SU-DHL-6 (cell line): Measurements from ENCODE around the gene DCAF7.

Experiments
- CTCF ChIP-seq: fragments of 200-600 bp; sonication (generic); IDR thresholded peaks from one replicate; pipeline ENCODE4 v1.5.1; 2017; ENCODE audit warnings: antibody characterized with exemption, mild to moderate bottlenecking, low read length, moderate library complexity; ENCODE audit not compliant: insufficient read depth, poor library complexity, severe bottlenecking
- EZH2phosphoT487 ChIP-seq: fragments of 200-600 bp; sonication (generic), shearing (Covaris generic); conservative IDR thresholded peaks from 2 replicates; pipeline ENCODE4 v1.6.1; 2018; ENCODE audit warnings: mild to moderate bottlenecking, antibody characterized with exemption, low read length, moderate library complexity, mixed read lengths

DNA sequence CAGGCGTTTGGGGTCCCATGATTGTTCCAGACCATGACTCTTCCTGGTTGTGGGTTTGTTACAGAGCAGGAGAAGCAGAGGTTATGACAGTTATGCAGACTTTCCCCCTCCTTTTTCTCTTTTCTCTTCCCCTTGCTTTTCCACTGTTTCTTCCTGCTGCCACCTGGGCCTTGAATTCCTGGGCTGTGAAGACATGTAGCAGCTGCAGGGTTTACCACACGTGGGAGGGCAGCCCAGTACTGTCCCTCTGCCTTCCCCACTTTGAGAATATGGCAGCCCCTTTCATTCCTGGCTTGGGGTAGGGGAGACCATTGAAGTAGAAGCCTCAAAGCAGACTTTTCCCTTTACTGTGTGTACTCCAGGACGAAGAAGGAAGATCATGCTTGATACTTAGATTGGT is 42.5 kb downstream of the DCAF7 start:
- TF ChIP-seq CTCF: no peak
- no peak for TF ChIP-seq EZH2phosphoT487
